A673 (cell line): ENCODE measurements around the gene ZCRB1.

ENCODE experiments used
- EZH2 ChIP-seq: fragments of 200-600 bp; sonication (generic); IDR thresholded peaks from 2 replicates; pipeline ENCODE4 v1.6.1; 2017; ENCODE audit warnings: borderline replicate concordance, low read depth, mild to moderate bottlenecking, mixed read lengths, antibody characterized with exemption, low read length; ENCODE audit not compliant: poor library complexity, severe bottlenecking
- TF ChIP-seq, protein P1 (sequence below): fragments of 300-800, 200-600 bp; sonication (generic); conservative IDR thresholded peaks from 2 replicates; pipeline ENCODE4 v1.5.1; 2017; ENCODE audit warnings: low read depth, mild to moderate bottlenecking, antibody characterized with exemption, low read length, moderate library complexity, mixed read lengths

DNA sequence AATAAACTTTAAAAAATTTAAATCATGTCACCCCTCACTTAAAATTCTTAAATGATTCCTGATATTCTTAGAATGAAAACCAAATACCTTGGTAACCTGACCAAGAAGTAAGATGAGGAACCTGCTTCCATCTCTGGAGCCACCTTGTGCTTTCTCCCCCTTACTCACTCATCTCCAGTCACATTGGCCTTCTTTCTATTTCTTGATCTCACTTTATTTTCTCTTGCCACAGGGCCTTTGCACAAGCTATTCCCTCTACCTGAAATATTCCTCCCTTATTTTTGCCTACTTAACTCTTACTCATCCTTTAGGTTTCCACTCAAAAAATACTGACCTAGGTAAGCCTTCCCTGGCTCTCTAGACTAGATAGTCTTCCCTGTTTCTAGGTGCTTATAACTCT, 5.1 kb downstream of the ZCRB1 start:
- TF ChIP-seq, protein P1, sequence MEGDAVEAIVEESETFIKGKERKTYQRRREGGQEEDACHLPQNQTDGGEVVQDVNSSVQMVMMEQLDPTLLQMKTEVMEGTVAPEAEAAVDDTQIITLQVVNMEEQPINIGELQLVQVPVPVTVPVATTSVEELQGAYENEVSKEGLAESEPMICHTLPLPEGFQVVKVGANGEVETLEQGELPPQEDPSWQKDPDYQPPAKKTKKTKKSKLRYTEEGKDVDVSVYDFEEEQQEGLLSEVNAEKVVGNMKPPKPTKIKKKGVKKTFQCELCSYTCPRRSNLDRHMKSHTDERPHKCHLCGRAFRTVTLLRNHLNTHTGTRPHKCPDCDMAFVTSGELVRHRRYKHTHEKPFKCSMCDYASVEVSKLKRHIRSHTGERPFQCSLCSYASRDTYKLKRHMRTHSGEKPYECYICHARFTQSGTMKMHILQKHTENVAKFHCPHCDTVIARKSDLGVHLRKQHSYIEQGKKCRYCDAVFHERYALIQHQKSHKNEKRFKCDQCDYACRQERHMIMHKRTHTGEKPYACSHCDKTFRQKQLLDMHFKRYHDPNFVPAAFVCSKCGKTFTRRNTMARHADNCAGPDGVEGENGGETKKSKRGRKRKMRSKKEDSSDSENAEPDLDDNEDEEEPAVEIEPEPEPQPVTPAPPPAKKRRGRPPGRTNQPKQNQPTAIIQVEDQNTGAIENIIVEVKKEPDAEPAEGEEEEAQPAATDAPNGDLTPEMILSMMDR = no peak
- no peak for TF ChIP-seq EZH2
